Measurements from ENCODE around the gene TUFT1.

Gene TUFT1

GRCh38 chr1:151619489-151620093, 79.5 kb downstream of the TUFT1 start:
- H3K4me3 ChIP-seq (ENCODE audit: low read length), result no peak overlapping the region
- TF ChIP-seq CTCF (conservative IDR thresholded peaks at IDR 0.05; ENCODE audit: low read length), result no peak
- DNase-seq (ENCODE audit: low read depth), result peak; percentile 38

- H3K4me3 ChIP-seq (ENCODE audit: low read length), result peak overlapping the region; percentile 35
- DNase-seq (ENCODE audit: low read depth), result peak; percentile 49
- no peak for TF ChIP-seq CTCF (conservative IDR thresholded peaks at IDR 0.05; ENCODE audit: low read length)
These were observed 80.2 kb downstream of the TUFT1 start for GRCh38 chr1:151620286-151620685.

GRCh38 chr1:151621351-151621750, 81.2 kb downstream of the TUFT1 start:
- TF ChIP-seq CTCF (conservative IDR thresholded peaks at IDR 0.05; ENCODE audit: low read length), result no peak
- no peak for DNase-seq (ENCODE audit: low read depth)

GRCh38 chr1:151624783-151625182, 84.7 kb downstream of the TUFT1 start:
- no peak for TF ChIP-seq CTCF (conservative IDR thresholded peaks at IDR 0.05; ENCODE audit: low read length)
- no peak for DNase-seq (ENCODE audit: low read depth)

More at GRCh38 chr1:151621351-151621750, 81.2 kb downstream of the TUFT1 start:
- H3K4me3 ChIP-seq (ENCODE audit: low read length), result no peak overlapping the region

GRCh38 chr1:151626740-151627334, 86.7 kb downstream of the TUFT1 start:
- no peak overlapping the region for H3K4me3 ChIP-seq (ENCODE audit: low read length)
- no peak for DNase-seq (ENCODE audit: low read depth)
- no peak for TF ChIP-seq CTCF (conservative IDR thresholded peaks at IDR 0.05; ENCODE audit: low read length)

More at GRCh38 chr1:151624783-151625182, 84.7 kb downstream of the TUFT1 start:
- no peak overlapping the region for H3K4me3 ChIP-seq (ENCODE audit: low read length)

GRCh38 chr1:151629278-151629677, 89.2 kb downstream of the TUFT1 start:
- H3K4me3 ChIP-seq (ENCODE audit: low read length), result no peak overlapping the region
- TF ChIP-seq CTCF (conservative IDR thresholded peaks at IDR 0.05; ENCODE audit: low read length), result no peak
- DNase-seq (ENCODE audit: low read depth), result no peak

Measured in AG10803 (cell line).